GM12891 (cell line): ENCODE results near the gene ITGA7.

Experiments
- DNase-seq: peaks from one replicate; pipeline ENCODE4 v3.0.0; 2011; ENCODE audit warnings: low spot score; ENCODE audit not compliant: insufficient read length
- FAIRE-seq: peaks from 2 replicates; lab custom pipeline; 2011; peaks lifted over from hg19 to GRCh38; lab: Jason Lieb, UNC
- PAX5 ChIP-seq: IDR thresholded peaks from 2 replicates; pipeline ENCODE4 v1.6.1; 2011; ENCODE audit warnings: low read length, moderate library complexity, mild to moderate bottlenecking; ENCODE audit not compliant: insufficient read depth, severe bottlenecking
- POLR2A ChIP-seq: IDR thresholded peaks from 2 replicates; pipeline ENCODE4 v1.6.1; 2011; ENCODE audit warnings: low read depth, low read length, control low read depth
- POLR2AphosphoS5 ChIP-seq: IDR thresholded peaks from 2 replicates; pipeline ENCODE4 v1.6.1; 2011; ENCODE audit warnings: low read depth, low read length, control low read depth
- POU2F2 ChIP-seq: IDR thresholded peaks from 2 replicates; pipeline ENCODE4 v1.6.1; 2011; ENCODE audit warnings: low read depth, mild to moderate bottlenecking, control low read depth, low read length, moderate library complexity
- SPI1 ChIP-seq: IDR thresholded peaks from 2 replicates; pipeline ENCODE4 v1.6.1; 2011; ENCODE audit warnings: low read depth, low read length, control low read depth
- TAF1 ChIP-seq: IDR thresholded peaks from 2 replicates; pipeline ENCODE4 v1.6.1; 2011; ENCODE audit warnings: low read depth, low read length, control low read depth

Gene ITGA7

DNA sequence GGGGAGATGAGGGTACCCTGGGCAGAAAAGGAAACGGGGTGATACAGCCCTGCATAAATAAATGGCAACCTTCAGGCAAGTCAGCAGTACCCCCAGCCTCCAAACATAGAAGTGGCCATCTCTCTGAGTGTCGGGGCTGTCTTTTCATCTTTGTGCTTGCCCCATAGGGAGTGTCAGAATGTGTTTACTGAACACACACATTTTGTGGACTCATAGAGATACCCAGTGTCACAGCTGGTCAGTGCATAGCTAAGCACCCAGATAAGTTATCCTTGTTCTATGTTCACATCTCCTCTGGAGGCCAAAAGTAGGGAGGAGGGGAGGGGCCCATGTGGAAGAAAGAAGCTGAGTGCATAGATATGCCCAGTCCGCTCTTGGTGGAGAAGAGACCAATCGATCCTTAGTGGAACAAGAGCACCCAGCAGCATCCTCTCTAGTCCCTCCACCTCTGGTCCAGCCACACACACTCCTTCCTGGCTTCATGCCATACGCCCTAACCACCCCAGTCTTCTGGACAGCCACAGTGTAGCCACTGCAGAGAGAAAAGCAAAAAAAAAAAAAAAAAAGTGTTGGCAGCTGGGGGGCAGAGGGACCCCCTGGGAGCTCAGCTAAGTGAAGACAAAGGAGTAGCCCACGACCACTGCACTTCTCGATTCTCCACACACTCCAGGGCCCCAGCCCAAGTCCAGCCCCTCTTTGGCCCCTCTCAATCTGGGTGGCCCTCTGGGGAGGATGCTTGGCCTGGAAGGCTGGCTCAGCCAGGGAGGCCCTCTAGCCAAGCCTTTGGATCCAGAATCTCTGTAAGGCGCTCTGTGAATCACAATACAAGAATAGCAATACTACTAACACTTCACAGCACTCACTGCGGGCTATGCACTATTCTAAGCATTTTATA is 2.6 kb downstream of the ITGA7 start:
- no peak for FAIRE-seq

DNA sequence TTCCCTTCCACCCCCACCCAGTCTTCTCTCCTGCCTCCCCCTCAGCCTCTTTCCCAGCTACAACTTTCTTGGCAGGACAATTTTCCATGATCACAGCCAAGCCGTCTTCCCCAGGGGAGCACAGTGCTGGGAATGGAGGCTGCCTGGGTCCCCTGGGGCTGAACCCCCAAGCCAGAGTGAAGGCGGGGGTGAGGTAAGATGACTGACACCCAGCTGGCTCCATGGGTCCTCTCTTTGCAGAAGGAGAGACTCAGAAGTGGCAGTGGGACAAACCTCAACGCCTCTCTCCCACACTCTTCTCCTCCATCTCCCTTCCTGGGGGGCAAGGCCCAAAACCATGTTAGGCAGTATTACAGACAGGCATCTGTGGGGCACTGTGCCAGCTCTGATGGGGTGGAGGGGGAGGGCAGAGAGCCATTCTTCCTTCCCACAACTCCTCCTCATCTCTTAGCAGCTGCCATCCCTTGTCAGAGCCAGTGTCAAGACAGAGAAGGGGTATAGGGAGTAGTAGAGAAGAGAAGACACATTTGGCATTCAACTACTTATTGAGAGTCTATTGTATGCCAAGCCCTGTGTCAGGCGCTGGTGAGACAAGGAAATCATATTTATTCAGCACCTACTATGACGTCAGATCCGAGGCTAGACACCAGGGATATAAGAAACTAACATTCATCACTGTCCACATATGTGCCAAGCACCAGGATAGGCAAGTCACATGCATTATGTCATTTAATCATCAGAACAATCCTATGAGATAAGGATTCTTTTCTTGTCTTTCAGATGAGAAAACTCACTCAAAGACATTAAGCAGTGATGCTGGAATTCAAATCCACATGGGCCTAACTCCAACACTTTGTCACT is 3.6 kb downstream of the ITGA7 start:
- TF ChIP-seq PAX5 (no peak), POU2F2 (no peak), POLR2A (no peak), TAF1 (no peak)
- DNase-seq (no peak), FAIRE-seq (no peak)

More for the DNA sequence above, 2.6 kb downstream of the ITGA7 start:
- no peak for DNase-seq
- no peak for TF ChIP-seq TAF1
- no peak for TF ChIP-seq POLR2A
- no peak for TF ChIP-seq PAX5
- no peak for TF ChIP-seq POU2F2
- no peak for TF ChIP-seq POLR2AphosphoS5
- TF ChIP-seq SPI1 = no peak

DNA sequence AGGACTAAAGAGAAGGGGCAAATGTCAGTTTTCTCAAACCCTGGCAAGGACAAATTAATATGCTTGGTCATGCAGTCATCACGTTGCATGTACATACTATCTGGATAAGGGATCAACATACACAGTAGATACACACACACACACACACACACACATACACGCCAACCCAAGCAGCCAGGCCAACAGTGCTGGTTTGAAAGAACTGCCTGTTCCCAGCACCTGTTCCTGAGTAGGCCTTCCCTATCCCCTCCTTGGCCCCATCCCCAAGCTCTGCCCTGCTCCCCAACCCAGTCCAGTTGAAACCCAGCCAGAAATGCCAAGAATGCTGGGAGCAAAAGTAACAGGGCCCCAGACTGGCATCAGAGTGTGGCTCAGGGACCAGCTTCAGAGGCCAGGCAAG is 4.4 kb downstream of the ITGA7 start:
- FAIRE-seq = no peak

DNA sequence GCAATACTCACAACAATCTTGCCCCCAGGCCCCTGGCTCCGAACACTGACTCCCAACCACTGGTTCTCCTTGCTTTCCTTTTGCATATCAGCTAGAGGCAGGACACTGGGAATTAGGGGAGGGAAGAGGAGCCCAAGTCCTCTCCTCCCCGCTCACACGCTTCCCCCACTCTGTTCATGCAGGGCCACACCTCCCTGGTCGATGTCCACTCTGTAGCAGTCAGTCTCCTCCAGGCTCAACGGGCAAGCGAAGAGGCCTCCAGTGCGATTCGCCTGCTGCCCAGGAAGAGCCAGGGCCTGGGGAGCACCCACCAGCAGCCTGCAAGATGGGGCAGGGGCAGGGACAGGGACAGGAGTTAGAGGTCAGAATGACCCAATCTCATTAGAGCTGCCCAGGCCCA is 4.8 kb downstream of the ITGA7 start:
- no peak for FAIRE-seq
- DNase-seq = no peak
- TF ChIP-seq PAX5 = no peak
- no peak for TF ChIP-seq POLR2A
- no peak for TF ChIP-seq POU2F2
- TF ChIP-seq SPI1 = no peak
- TF ChIP-seq POLR2AphosphoS5 = no peak
- no peak for TF ChIP-seq TAF1

More for the DNA sequence above, 4.4 kb downstream of the ITGA7 start:
- DNase-seq = no peak
- no peak for TF ChIP-seq SPI1
- TF ChIP-seq TAF1 = no peak
- TF ChIP-seq POLR2AphosphoS5 = no peak
- TF ChIP-seq PAX5 = no peak
- TF ChIP-seq POU2F2 = no peak
- TF ChIP-seq POLR2A = no peak

DNA sequence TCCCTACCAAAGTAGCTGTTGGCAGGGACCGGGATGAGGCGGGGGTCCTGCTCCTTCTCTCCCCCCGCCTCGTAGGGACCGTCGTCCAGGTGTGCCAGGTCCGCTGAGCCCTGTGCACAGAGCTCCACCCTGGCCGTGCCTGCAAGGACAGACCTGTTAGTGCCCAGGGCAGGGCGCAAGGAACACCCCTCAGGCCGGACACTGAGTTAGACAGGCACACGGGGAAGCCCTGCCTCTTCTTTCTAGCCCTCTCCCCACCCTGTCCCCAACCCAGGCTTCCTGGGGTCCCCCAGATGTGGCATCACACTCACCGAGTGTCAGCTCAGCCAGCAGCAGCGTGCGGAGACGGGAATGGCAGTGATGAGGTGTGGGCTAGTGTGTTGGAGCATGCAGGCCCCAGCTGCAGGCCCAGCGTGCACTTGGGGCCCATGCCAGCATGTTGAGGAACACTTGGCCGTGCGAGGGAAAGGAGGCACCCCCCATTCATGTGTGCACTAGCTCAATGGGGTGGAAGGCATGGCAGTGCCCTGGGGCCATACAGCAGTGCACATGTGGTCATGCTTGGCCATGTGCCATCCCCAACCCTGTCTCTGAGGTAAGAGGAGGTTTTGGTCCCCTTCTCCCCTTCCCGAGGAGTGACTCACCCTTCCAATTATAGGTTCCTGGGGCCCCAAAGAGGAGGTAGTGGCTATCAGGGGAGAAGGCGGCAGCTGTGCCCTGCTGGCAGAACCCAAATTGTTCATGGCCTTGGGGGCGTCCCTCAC is 7.3 kb downstream of the ITGA7 start:
- no peak for TF ChIP-seq SPI1
- no peak for TF ChIP-seq POLR2A
- TF ChIP-seq TAF1 = no peak
- no peak for TF ChIP-seq POLR2AphosphoS5
- TF ChIP-seq POU2F2 = no peak
- FAIRE-seq (no peak), DNase-seq (no peak)

DNA sequence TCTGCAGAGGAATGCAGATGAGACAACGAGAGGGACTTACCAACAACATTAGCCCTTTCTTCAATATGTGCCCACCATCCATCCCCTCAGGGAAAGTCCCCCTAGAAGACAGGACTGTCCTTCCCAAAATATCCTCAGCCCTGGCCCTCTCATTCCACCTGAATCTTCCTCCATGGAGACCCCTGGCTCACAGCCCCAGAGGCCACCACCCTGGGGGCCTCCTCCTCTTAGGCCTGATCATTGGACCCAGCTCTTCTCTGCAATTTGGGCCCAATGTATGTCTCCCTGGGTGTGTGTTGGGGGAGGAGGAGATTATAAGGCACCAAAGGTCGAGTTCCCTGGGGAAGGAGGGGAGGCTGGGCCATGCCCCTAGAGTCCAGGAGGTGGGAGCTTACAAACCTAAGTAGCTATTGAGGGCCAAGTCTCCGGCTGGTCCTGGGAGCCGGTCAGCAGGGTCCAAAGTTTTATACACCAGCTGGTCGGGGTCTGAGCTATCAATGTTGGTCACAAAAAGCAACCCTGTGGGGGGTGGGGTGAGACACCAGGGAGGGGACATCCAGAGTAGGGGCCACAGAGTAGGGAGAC is 8.1 kb downstream of the ITGA7 start:
- TF ChIP-seq SPI1 (no peak), POLR2AphosphoS5 (no peak), POU2F2 (no peak), PAX5 (no peak)
- no peak for DNase-seq
- no peak for FAIRE-seq

DNA sequence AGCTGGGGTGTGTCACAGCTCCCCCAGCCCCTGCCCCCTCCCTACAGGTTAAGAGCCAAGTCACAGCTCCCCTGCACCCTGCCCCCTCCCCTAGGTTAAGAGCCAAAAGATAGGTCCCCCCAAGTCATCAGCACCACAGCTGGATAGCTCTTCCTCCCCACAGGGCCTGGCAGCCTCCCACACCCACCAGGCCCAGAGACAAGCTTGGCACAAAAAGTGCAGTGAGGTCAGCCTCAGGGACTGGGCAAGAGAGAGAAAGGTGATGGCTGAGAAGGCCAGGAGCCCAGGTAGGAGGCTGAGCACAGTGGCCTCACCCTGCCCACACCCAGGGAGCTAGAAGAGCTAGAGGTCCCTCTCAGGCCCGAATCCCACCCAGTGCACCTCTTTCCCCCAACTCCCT is 8.7 kb downstream of the ITGA7 start:
- TF ChIP-seq TAF1 = no peak
- no peak for TF ChIP-seq POLR2AphosphoS5
- no peak for TF ChIP-seq SPI1
- TF ChIP-seq POU2F2 = no peak
- no peak for DNase-seq
- FAIRE-seq = no peak

DNA sequence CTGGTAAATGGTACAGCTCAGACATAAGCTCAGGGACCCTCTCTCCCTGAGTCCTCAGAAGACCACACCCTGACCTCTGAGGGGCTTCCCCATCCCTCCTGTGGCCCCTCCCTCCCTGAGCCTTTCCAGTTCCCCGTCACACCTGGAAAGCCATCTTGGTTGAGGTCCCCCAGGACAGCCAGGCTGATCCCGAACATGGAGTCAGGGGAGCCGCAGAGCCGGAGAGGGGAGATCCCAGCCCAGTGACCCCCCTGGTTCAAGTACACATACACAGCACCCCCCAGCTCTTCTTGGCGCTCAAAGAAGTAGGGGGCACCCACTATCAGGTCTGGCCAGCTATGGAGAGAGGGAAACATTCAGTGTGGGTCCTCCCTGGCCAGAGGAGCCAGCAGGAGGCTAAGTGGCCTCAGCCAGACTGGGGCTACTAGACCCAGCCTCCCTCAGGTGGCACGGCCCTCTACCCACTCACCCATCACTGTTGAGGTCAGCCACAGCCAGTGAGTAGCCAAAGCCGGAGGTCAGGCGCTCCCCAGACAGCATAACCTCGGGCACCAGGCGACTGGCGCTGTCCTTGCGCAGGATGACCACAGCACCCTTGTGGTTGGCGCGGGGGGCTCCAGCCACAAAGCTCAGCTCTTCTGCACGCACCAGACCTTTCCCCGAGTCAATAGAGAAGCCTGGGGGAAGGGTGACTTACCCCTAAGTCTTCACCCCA is 9.3 kb downstream of the ITGA7 start:
- TF ChIP-seq TAF1 (no peak), POU2F2 (no peak), POLR2AphosphoS5 (no peak), SPI1 (no peak), POLR2A (no peak), PAX5 (no peak)
- DNase-seq (no peak), FAIRE-seq (no peak)
